NCI-H2227 (cell line): ENCODE measurements around the gene INPP5D.

ENCODE experiments used
- DNase-seq: peaks from one replicate; lab custom pipeline; 2025; ENCODE audit not compliant: unreplicated experiment; lab: John Stamatoyannopoulos, UW

Gene INPP5D

DNA sequence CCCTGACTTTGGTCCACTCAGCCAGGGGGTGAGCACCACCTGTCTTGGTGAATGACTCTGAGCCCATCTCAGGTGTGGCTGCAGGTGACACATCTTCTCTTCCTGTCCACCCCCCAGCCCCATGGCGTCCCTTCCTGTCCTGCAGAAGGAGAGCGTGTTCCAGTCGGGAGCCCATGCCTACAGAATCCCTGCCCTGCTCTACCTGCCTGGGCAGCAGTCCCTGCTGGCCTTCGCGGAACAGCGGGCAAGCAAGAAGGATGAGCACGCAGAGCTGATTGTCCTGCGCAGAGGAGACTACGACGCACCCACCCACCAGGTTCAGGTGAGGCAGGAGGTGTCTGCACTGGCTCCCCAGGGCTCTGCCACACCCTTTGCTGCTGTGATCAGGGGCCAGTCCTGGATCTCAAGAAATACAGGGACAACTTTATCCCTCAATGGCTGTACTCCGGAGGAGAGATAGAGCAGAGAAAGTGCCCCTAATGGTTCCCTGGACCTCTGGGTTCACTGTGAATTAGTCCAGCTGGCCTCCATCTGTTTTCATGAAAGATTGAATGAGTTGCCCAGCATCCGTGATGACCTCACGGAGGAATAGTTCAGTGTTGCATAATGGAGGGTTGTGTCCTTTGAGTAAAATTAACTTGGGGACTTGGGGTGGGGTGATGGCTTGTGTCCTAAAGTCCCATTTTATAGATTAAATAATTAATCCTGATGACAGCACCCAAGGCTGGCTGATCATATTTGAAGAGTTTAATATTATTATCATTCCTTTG lies 27.4 kb upstream of the INPP5D start, which contains the start of gene NEU2:
Gene NEU2, plus strand, starts transcription at position 122 of the 770 bp plus-strand sequence. Its CDS starts 0 bp downstream, at position 122.
- no peak for DNase-seq

DNA sequence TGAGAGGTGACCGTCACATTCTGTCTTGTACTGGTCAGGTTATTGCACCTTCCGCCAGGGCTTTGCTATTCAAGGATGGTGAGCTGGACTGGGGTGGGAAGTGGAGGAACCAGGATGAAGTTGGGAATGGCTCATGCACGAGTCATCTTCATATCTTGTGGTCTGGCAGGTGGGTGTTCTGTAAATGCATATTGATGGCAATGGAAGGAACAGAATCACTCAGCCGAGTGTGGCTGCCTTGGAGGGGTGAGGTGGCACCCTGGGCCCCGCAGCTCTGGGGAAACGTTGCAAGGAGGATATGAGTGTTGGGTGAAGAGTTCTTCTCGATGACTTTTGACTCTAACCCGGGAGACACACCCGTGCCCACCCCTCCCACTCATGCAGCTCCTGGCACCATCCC lies 26.5 kb upstream of the INPP5D start:
- DNase-seq: no peak

DNA sequence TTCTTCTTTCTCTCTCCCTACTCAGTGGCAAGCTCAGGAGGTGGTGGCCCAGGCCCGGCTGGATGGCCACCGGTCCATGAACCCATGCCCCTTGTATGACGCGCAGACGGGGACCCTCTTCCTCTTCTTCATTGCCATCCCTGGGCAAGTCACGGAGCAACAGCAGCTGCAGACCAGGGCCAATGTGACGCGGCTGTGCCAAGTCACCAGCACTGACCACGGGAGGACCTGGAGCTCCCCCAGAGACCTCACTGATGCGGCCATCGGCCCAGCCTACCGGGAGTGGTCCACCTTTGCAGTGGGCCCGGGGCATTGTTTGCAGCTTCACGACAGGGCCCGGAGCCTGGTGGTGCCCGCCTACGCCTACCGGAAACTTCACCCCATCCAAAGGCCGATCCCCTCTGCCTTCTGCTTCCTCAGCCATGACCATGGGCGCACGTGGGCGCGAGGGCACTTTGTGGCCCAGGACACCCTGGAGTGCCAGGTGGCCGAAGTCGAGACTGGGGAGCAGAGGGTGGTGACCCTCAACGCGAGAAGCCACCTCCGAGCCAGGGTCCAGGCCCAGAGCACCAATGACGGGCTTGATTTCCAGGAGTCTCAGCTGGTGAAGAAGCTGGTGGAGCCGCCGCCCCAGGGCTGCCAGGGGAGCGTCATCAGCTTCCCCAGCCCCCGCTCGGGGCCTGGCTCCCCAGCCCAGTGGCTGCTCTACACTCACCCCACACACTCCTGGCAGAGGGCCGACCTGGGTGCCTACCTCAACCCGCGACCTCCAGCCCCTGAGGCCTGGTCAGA lies 25.9 kb upstream of the INPP5D start:
- no peak for DNase-seq

DNA sequence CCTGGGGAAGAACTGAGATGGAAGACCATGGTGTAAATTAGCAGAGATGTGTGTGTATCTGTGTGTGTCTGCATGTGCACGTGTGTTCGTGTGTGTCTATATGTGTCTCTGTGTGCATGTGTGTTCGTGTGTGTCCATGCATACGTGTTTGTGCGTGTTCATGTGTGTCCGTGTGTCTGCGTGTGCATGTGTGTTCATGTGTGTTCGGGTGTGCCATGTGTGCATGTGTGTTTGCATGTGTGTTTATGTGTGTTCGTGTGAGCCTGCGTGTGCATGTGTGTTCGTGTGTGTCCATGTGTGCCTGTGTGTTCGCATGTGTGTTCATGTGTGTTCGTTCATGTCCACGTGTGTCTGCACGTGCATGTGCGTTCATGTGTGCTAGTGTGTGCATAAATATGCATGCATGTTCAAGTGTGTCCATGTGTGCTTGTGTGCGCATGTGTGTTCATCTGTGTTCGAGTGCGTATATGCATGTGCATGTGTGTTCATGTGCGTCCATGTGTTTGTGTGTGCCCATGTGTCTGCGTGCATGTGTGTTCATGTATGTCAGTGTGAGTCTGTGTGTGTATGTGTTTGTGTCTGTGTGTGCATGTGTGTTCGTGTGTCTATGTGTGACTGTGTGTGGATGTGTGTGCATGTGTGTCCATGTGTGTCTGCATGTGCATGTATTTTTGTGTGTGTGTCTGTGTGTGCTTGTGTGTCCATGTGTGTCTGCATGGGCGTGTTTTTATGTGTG lies 24.5 kb upstream of the INPP5D start:
- no peak for DNase-seq

DNA sequence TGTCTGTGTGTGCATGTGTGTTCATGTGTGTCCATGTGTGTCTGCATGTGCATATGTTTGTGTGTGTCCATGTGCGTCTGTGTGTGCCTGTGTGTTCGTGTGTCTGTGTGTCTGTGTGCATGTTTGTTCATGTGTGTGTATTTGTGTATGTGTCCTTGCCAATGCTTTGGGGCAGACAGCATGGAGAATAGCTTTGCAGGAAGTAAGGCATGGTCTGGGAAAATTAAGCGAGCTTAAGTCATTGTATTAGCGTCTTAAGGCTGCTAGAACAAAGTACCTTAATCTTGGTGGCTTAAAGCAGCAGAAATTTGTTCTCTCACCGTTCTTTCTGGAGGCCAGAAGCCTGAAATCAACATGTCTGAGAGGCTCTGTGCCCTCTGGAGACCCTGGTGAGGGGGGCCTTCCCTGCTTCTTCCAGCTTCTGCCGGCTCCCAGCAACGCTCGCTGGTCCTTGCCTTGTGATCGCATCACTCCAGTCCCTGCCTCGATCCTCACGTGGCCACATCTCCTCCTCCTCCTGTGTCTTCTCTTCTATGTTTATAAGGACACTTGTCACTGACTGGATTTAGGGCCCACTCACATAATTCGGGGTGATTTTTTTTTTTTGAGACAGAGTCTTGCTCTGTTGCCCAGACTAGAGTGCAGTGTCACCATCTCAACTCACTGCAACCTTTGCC lies 23.8 kb upstream of the INPP5D start:
- DNase-seq: no peak

DNA sequence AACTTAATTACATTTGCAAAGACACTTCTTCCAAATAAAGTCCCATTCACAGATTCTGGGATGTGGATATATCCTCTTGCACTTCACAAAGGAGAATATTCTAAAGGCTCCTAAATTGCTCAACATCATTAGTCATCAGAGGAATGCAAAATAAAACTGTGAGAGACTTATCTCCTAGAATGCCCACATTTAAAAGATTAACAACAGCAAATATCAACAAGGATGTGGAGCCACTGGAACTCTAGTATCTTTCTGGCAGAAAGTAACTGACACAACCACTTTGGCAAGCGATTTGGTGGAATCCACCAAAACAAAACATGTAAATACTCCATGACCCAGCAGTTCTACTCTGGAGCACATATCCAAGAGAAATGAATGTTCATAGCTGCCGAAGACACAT lies 23.1 kb upstream of the INPP5D start:
- no peak for DNase-seq

DNA sequence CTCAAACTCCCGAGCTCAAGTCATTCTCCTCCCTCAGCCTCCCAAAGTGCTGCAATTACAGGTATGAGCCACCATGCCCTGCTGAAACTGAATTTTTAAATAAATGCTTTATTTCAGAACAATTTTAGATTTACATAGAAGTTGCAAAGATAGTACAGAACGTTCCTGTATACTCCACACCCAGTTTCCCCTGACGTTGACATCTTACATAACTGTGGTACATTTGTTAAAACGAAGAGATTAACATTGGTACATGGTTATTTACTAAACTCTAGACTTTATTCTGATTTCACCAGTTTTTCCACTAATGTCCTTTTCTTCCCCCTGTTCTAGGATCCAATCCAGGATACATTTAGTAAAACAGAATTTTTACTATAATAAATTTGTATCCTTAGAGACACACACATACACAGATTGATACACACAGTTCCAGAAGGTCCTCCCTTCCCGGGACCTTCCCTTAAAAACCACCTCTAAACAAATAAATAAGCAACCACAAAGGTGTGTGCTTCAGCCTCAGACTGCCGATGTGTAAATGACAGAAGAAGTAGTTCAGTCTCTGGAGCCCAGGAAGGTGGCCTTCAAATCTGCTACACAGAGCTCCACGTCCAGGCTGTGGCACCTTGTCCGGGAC lies 20.8 kb upstream of the INPP5D start:
- no peak for DNase-seq

DNA sequence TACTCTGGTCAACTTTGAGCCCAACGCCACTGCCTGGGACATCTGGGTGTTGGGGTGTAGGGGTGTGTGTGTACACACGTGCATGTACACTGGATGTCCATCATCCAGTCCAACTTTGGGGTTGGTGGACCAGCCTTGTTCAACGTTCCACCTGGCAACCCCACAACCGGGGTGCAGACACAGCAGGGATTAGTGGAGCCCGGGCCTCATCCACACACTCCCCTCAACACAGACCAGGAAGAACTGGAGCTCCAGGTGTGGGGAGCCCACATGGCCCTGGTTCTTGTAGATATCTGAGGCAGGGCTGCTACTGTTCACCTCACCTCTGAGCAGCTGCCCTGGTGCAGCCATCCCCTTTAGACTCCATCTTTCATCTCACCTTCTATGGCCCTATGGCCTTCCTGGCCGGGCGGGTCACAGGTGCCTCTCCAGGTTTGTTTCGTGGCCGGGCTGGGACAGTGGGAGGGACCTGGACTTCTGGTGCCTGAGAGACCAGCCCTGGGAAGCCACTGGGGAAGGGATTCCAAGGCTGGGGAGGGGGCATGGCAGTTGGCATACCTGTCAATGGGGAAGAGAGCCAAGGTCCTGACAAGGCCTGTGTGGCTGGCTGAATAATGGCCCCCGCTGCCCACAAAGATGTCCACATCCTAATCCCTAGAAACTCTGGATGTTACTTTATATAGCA lies 20.2 kb upstream of the INPP5D start:
- DNase-seq: no peak

DNA sequence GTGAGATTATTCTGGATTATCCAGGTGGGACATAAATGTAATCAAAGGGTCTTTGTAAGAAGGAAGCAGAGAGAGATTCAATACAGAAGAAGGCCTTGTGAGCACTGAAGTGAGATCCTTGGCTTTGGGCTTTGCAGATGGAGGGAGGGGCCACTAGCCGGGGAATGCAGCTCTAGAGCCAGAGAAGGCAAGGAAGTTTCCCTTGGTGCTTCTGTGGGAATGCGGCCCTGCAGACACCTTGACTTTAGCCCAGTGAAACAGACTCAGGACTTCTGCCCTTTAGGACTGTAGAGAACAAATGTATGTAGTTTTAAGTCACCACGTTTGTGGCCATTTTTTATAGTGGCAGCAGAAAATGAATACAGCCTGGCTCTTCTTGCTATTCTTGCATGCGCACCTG lies 19.6 kb upstream of the INPP5D start:
- no peak for DNase-seq

DNA sequence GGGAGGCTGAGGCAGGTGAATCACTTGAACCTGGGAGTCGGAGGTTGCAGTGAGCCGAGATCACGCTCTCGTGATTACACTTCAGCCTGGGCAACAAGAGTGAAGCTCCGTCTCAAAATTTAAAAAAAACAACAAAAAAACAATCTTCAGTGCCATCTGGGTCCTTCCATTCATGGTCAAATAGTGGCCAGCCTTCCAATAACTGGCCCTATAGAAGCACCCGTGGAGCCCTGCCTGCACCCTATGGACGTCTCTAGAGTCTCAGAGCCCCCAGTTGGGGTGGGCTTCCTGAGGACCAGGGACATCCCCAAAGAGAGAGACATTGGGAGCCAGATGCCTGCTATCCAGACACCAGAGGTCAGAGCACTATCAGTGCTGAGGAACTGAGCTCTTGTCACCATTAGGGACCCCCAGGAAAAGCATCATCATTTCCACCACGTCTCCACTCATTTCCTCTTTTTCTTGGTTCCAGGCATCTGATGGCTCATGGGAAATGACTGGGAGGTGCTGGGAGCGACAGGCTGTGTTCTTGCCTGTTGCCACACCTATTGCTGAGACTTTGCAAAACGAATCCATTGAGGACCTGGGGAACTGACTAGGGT lies 18.3 kb upstream of the INPP5D start:
- DNase-seq: no peak

DNA sequence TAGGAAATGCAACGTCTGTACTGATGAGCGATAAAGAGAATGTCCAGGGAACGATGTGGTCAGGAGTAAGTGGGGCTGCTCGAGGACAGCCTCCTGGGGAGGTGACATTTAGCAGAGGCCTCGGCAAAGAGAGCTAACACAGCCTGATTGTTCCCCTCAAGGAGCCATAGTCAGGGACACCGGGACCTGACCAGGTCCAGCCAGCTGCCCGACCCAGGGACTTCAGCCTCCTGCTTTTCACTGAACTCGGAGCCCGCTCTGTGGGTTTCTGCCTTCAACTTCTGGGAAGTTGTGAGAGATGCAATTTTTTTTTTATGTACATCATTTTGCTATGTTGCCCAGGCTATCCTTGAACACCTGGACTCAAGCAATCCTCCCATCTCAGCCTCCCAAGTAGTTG lies 17.6 kb upstream of the INPP5D start:
- no peak for DNase-seq

DNA sequence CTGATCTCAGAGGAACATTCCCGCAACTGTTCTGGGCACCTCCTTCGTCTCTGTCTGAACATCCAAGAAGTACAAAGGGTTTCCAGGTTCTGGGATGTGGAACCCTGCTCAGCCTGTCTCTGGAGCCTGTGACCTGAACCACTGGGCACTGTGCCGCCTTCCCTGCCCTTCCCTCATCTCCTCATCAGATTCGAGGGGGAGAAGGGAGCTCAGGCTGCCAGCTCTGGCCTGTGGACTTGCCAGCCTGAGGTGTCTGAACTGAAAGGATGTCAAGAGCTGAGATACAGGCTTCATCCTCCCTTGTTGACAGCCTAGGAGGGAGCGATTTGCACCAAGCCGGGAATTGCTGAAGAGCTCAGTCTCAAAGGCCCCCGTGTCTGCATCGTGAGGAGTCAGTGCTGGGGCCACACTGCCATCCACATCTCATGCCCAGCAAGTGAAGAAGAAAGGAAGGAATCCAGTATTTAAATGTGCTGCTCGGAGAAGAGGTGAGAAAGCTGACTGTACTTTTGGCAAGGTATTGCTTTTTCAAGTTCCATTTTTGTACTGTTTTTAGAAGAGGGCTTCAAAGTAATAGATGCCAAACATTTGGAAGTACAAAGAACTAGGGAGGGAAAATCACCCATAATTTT lies 15.1 kb upstream of the INPP5D start:
- DNase-seq: no peak

DNA sequence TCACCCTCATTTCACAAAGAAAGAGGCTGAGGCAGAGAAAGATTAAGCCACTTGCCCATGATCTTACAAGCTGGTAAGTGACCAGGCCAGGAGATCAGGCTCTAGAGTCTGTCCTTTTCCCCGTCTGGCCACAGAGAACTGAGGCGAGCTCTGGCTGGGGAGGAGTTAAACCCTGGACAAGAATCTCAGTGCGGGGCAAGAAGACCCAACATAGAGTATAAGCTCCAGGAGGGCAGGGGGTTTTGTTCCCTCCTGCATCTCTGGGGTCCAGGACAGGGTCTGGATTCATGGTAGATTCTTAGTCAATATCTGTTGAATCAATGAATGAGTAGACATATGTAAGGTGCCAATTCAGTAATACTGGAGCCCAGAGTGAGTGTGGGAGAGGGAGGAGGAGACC lies 12.9 kb upstream of the INPP5D start:
- no peak for DNase-seq

DNA sequence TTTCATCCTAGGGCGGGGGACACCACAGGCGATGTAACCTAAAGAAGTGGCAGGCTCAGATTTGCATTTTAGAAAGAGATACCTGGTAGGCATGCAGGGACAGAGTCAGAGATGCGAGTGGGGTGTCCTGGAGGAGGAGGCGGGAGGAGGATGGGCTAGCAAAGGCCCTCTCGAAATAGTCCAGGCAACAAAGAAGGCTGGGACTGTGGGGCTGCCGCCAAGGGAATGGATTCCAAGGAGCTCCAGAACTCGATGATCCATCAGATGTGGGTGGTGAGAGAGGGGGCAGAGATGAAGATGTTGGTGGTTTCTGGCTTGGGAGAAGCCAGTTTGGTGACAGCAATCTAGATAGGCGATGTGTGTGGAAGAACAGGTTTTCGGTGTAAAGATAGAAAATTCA lies 12.5 kb upstream of the INPP5D start:
- DNase-seq: no peak

DNA sequence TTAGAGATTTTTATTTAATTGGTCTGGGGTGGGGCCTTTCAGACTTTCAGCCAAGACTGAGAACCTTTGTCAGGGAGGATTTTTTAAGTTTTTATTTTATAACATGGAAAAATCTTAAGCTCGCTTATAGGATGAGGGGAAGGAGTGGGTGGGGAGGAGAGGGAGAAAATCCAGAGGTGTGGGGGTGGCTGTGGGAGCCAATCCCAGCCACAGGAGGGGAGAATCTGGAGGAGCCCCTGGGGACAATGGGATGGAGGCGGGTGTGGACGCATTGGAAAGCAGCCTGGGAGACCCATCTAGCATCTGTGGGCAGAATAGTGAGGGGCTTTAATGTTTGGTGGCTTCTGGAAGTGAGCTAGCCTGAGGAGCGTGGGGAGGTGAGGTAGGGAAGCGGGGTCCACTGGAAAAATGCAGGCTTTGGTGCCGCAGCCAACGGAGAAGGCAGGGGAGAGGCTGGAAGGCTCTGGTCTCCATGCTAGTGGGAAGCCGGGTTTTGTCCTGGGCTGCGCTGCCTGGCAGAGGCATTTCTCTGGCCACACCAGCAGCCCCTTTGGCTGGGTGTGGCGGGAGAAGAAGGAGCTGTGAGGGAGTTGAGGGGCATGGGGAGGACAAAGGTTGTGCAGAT lies 11.5 kb upstream of the INPP5D start:
- no peak for DNase-seq

DNA sequence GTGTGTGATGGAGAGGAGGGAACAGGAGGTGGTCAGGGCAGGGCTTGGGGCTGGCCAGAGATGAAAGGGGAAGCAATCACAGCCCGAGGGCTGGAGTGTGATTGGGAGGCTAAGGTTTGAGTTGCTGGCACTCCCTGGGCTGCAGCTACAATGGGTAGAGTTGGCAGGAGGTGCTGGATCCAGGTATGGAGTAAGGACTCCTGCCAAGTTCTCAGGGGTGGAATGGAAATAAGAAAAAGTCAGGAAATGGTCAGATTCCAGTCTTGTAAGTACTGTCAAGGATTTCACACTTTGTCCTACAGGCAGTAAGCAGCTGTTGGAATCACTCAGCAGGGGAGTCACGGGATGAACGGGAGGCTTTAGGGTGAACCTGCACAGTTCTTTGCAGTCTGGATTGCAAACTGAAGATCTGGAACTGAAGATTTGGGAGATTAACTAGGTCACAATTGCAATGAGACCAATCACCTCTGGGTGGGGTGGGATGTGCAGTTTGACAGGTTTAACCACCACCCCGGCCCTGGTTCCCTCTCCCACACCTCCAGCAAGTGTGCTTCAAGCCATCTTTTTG lies 10.9 kb upstream of the INPP5D start:
- no peak for DNase-seq

DNA sequence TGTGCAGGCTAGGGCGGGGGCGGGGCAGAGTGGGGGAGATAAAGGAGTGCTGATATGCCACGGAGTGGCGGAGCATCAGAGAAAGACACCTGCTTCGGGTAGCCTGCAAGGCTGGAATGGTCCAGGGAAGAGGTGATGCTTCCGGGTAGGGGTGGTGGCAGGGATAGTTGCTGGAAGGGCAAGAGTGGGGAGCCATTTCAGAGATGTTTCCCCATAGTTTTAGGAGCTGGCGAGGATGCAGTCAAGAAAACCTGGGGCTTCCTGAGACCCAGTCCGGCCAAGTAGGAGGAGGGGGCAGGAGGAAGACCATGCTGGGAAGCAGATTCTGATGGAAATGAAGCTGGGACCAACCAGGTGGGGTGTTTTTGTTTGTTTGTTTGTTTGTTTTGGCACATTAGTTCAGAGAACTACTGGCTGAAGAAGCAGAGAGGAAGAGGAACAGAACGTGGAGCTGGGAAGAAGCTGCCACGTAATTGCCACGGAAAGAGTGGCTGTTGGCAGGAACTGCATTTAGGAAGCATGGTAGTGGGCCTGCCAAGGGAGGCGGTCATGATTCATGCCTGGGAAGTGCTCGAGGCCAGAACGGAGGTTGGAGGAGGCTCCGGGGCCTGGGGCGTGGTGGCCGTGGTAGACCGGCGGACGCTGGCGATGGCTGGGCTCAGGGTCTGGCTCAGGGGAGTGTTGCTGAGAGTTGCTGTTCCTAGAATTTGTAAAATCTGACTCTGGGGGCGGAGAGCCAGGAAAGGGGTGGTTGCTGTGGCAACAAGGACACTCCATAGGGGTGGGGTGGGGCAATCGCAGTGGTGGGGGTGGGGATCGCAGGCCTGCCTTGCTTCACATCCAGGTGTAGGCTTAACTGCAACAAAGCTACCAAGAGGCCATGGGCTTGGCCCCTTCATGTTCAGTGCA lies 8.6 kb upstream of the INPP5D start:
- no peak for DNase-seq
